ENCODE results near the gene EMC8.

DNA sequence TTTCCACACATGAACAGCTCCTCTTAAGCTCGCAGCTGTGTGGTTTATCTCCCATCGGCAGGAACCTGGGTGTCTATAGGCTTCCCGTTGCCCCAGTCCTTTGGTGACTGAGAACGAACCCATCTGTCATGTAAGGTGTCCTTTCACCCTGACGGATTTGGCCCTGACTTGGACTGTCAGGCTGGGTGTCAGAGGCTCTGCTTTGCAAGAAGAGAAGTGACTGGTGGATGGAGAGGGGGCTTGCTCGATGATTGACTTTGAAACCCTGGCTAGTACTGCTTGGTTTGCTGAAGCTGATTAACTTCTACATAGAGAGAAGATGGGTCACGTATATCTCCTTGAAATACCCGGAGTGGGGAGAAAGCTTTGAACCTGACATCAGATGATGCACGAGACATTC lies 43.1 kb upstream of the EMC8 start:
- no peak for TF ChIP-seq SUZ12 (IDR thresholded peaks at IDR 0.05)
- no peak for TF ChIP-seq ARNT (IDR thresholded peaks at IDR 0.05)
- TF ChIP-seq CTBP1 (IDR thresholded peaks at IDR 0.05; ENCODE audit: borderline replicate concordance): no peak
- TF ChIP-seq TARDBP (IDR thresholded peaks at IDR 0.05): no peak
- TF ChIP-seq ELF4 (IDR thresholded peaks at IDR 0.05): no peak
